Body of pancreas (tissue), 4 donors: ENCODE data around the gene FMNL2.

Source experiments
- POLR2A ChIP-seq, 3 donors: fragments of 450-650 bp; IDR thresholded peaks; one replicate each; pipeline ENCODE4 v1.6.1; 2016; ENCODE audit warnings: antibody characterized with exemption in 3 of 3, mild to moderate bottlenecking in 2 of 3
- TF ChIP-seq, protein P1 (sequence below), 7 experiments: fragments of 450-650 bp in 4 of 7; fragments of 200-600 bp in 3 of 7; sonication (generic) in 3 of 7; IDR thresholded peaks; one replicate each; pipeline ENCODE4 v1.5.1; 2016 to 2019; ENCODE audit warnings: antibody characterized with exemption in 7 of 7

DNA sequence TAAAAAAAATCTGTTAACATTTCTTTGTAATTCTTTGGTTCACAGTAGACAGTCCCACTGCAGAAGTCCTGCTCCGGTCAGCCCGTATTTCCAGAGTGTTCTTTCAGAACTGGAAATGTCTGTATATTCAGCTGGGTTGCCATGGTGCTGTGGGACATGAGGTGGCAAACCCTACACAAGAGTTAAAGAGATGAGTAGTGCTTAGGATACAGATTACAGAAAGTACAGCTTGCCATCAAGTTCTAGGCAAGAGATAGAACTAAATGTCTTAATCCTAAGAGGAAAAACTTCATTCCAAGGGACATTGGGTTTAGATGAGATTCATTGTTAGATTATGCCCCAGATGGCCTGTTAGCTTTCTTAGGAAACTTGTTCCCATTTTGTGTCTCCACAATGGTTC lies 60.1 kb downstream of the FMNL2 start:
- TF ChIP-seq, protein P1, sequence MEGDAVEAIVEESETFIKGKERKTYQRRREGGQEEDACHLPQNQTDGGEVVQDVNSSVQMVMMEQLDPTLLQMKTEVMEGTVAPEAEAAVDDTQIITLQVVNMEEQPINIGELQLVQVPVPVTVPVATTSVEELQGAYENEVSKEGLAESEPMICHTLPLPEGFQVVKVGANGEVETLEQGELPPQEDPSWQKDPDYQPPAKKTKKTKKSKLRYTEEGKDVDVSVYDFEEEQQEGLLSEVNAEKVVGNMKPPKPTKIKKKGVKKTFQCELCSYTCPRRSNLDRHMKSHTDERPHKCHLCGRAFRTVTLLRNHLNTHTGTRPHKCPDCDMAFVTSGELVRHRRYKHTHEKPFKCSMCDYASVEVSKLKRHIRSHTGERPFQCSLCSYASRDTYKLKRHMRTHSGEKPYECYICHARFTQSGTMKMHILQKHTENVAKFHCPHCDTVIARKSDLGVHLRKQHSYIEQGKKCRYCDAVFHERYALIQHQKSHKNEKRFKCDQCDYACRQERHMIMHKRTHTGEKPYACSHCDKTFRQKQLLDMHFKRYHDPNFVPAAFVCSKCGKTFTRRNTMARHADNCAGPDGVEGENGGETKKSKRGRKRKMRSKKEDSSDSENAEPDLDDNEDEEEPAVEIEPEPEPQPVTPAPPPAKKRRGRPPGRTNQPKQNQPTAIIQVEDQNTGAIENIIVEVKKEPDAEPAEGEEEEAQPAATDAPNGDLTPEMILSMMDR (IDR thresholded peaks at IDR 0.05) = no peak
- TF ChIP-seq POLR2A (IDR thresholded peaks at IDR 0.05) = no peak
